GM21737 (cell line): ENCODE data around the gene LIX1.
A peak's percentile ranks its signal among the peaks of the same experiment; 100 is the strongest.
"Not testable (repeated sequence)": the region's sequence is repeated elsewhere in the genome, so short reads cannot be mapped to it uniquely, and the experiment has no call there.

Experiments used
- ATAC-seq: cut with Tn5 transposase; IDR thresholded peaks from one replicate; pipeline ENCODE4 v1.9.1; 2021; ENCODE audit warnings: mild to moderate bottlenecking, moderate library complexity; ENCODE audit not compliant: unreplicated experiment

Gene LIX1

GRCh38 chr5:97142521-97143254, at the start of gene LIX1:
Gene LIX1, minus strand, starts transcription at chr5:97142611. Its CDS starts 35 bp downstream, at chr5:97142576.
- peak; percentile 67 for ATAC-seq

DNA sequence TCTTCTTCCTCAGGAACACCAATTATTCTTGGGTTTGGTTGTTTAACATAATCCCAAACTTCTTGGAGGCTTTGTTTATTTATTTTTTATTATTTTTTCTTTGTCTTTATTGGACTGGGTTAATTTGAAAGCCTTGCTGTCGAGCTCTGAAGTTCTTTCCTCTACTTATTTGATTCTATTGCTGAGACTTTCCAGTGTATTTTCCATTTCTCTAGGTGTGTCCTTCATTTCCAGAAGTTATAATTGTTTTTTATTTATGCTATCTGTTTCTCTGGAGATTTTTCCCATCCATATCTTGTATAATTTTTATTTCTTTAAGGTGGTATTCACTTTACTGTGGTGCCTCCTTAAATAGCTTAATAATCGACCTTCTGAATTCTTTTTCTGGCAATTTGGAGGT, 49.5 kb upstream of the LIX1 start:
- ATAC-seq = no peak

GRCh38 chr5:97189523-97189922, 47.1 kb upstream of the LIX1 start:
- not testable (repeated sequence) for ATAC-seq

DNA sequence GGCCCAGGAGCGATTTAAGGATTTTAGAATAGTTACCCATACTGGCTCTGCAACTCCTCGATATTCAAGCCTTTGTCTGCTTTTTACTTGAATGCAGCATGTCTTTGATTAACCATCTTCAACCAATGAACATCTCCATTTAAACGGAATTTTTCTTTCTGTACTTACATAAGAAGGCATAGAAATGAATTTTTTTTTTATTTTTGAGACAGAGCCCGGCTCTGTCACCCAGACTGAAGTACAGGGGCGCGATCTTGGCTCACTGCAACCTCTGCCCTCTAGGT, 41.5 kb upstream of the LIX1 start:
- ATAC-seq = no peak

- ATAC-seq = peak; percentile 94
These were observed 40.9 kb upstream of the LIX1 start, which contains the start of gene RIOK2 for GRCh38 chr5:97183100-97183929. Gene RIOK2, minus strand, starts transcription at chr5:97183247. Its CDS starts 56 bp downstream, at chr5:97183191.

- no peak for ATAC-seq
These were observed 40.2 kb upstream of the LIX1 start for GRCh38 chr5:97182571-97183099.

DNA sequence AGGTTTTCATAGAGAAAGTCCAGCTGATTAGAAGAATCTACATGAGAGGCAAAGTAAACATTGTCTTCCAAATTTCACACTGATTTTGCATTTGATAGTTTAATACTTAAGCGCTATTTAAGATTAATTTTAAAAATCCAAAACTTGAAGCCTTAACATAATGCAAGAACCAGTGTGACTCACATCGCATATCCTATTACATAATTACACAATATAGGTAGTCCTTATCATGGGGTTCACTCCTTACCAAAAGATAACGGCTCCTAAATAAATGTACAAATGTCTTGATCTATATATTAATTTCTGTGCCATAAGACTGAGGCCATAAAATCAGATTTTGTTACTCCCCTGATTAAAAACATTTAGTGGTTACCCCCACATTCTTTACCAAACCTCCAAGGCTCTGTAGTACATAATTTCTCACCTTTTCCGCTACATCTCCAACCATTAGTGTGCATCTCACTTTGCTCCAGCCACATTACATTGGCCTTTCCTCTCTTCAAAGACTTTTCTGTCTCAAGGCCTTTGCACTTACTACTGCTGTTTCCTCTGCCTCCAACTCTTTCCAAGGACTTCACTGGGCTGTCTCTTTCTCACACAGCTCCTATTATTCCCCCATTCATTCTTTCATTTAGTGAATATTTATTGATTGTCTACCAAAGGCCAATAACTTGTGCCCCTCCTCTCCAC, 39.6 kb upstream of the LIX1 start:
- ATAC-seq = no peak

DNA sequence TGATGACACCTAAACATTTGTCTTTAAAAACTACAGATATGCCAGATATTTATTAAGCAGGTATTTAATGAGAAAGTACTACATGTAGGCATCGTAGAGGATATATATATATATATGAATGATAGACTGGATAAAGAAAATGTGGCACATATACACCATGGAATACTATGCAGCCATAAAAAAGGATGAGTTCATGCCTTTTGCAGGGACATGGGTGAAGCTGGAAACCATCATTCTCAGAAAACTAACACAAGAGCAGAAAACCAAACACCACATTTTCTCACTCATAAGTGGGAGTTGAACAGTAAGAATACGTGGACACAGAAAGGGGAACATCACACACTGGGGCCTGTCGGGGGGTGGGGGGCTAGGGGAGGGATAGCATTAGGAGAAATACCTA, 37.0 kb upstream of the LIX1 start:
- ATAC-seq = not testable (repeated sequence)

GRCh38 chr5:97172227-97172626, 29.8 kb upstream of the LIX1 start:
- no peak for ATAC-seq

DNA sequence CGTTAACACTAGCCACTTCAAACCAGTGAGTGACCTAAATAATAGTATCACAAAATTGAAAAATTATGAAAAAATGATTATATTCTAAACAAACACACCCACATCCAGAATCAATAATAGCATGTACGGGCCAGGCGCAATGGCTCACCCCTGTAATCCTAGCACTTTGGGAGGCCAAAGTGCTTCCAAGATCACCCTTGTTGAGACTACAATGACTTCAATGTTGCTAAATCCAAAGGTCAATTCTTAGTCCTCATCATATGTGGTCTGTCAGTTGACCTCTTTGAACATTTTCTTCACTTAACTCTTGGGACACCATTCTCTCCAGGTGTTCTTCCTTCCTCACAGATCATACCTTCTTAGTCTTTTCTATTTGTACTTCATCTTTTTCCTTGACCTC, 29.3 kb upstream of the LIX1 start:
- no peak for ATAC-seq

DNA sequence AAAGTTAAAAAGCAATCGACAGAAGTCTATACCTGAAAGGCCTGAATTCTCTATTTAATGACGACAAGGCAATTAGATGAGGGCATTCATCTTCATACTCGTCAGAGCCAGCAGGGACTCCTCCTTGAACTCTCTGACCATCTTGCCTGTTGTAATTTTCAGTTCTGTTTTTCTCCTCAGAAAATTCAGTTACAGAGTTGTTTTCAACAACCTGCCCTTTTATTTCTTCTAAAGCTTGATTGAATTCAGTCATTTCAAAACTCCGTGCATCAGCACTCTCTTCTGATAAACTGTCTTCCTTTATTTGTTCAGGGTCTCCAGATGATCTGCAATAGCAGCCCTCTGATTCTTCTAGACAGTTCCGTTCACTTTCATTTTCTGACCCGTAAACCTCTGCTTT, 25.0 kb upstream of the LIX1 start:
- ATAC-seq = peak; percentile 55

- no peak for ATAC-seq
These were observed 23.3 kb upstream of the LIX1 start for GRCh38 chr5:97165726-97166125.

GRCh38 chr5:97164846-97165245, 22.4 kb upstream of the LIX1 start:
- no peak for ATAC-seq

DNA sequence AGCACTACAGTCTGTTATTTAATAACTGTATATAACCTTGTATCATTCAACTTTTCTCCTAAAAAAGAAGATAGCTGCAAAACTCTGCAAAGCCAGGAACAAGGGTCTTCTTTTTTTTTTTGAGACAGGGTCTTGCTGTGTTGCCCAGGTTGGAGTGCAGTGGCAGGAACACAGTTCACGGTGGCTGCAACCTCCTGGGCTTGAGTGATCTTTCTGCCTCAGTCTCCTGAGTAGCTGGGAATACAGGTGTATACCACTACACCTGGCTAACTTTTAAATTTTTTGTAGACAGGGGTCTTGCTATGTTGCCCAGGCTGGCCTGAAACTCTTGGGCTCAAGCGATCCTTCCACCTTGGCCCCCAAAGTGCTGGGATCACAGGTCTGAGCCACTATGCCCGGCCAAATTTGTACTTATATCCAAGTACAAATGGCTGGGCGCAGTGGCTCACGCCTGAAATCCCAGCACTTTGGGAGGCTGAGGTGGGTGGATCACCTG, 21.4 kb upstream of the LIX1 start:
- ATAC-seq = no peak

GRCh38 chr5:97163360-97163764, 21.0 kb upstream of the LIX1 start:
- no peak for ATAC-seq

DNA sequence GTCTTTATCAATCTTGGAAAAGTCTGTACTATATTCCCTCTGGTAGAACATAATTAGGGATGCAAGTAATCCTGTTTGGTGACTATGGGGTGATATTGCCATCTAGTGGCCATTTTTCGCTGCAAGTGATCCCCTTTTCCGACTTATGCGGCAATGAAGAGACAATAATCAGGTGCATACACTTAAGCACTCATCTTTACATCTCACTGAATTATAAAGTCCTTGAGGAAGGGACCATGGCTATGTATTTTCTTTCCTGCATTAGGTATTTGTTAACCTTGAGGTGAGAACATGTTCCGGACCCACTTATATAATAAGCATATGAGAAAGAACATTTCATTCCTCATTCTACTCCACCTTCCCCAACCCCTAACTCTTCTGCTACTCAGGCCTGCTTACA, 19.6 kb upstream of the LIX1 start:
- ATAC-seq = no peak

DNA sequence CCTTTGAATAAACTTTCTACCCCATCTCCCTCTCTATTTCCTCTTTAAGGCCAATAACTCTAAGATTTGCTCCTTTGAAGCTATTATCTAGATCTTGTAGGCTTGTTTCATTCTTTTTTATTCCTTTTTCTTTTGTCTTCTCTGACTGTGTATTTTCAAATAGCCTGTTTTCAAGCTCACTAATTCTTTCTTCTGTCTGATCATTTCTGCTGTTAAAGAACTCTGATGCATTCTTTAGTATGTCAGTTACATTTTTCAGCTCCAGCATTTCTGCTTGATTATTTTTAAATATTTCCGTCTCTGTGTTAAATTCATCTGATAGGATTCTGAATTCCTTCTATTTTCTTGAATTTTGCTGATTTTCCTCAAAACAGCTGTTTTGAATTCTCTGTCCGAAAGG, 15.3 kb upstream of the LIX1 start:
- ATAC-seq = no peak

DNA sequence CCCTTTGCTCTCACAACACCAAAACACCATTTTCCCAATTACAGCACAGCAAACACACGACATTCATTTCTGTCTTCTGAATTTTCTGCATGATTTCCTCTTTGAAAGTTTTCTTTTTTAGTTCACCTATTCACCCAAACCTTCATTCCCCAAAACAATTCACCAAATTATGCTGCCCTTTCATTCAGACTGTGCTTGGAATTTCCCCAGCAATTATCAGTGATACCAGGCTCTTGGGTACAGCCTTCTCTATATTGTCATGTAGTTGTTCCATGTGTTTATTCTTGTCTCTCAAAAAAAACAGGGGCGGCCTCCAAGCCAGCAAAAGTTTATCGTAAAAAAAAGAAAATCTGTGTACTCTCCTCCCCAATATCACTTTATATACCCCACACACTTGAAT, 9.0 kb upstream of the LIX1 start:
- no peak for ATAC-seq

- ATAC-seq = no peak
These were observed 8.0 kb upstream of the LIX1 start for GRCh38 chr5:97150401-97150800.

- no peak for ATAC-seq
These were observed 7.3 kb upstream of the LIX1 start for GRCh38 chr5:97149709-97150108.

DNA sequence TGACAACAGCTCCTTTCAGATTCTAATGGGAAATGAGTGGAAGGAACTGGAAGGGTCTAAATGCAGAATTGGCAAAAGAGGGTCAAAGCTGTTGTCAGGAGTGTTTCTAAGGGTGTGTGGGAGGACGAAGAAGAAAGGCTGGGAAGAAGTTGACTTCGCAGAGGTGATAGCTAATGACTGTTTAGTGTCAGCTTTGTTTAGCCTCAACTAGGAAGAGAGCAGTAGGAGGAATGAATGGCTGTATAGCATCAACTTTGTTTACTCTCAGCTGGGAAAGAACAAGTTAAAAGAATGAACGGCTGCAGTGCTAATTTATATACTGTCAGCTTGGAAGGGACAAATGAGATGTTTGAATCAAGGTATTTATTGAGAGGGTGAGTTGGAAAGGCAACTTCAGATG, 5.9 kb upstream of the LIX1 start:
- no peak for ATAC-seq
